ENCODE measurements around the gene LRCH1.

DNA sequence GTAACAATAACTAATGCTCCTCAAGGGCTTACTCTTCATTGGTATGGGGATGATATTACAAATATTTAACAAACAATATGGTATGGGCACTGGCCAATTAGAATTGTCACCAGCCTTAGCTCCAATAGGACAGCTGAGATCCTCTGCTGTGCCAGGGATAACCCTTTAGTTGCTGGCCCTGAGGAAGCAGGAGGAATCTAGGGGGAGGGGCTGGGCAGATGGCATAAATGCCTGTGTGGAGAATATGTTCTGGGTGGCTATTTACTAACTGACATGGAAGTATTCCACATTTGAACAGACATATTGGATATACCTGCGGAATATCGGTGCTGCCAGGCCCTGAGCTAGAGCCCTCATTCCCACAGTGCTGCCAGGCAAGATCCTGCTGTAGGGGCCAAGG, 16.6 kb upstream of the LRCH1 start:
- TF ChIP-seq SP1 (IDR thresholded peaks at IDR 0.05) (no peak), HDGF (IDR thresholded peaks at IDR 0.05; ENCODE audit: borderline replicate concordance) (no peak), FOXK2 (IDR thresholded peaks at IDR 0.05) (no peak), ARNT (IDR thresholded peaks at IDR 0.05) (no peak), FOXA1 (IDR thresholded peaks at IDR 0.05) (no peak), FOXM1 (IDR thresholded peaks at IDR 0.05; ENCODE audit: borderline replicate concordance) (no peak), ZNF384 (IDR thresholded peaks at IDR 0.05) (no peak), SUZ12 (IDR thresholded peaks at IDR 0.05) (no peak), NFRKB (IDR thresholded peaks at IDR 0.05) (no peak)

Measured in HEK293T (cell line).